Lower leg skin (tissue), 4 donors: ENCODE results near the gene MC1R. TPM values are rescaled to one million over a fixed set of nuclear protein-coding genes. Genes with fewer than 3 reads are reported as not detected.

Experiments used
- DNase-seq, 2 donors: peaks; one replicate each; pipeline ENCODE4 v3.0.0-alpha.2; 2019; ENCODE audit warnings: low spot score in 2 of 2
- H3K4me3 ChIP-seq: fragments of 200-600 bp; sonication (generic); 2 replicates; pipeline ENCODE4 v1.5.1; 2017; ENCODE audit warnings: mild to moderate bottlenecking, low read depth; ENCODE audit not compliant: poor library complexity, severe bottlenecking
- POLR2A ChIP-seq, 2 donors: fragments of 450-650 bp; IDR thresholded peaks; one replicate each; pipeline ENCODE4 v1.6.1; 2016 to 2017; ENCODE audit warnings: antibody characterized with exemption in 2 of 2, mild to moderate bottlenecking in 1 of 2, moderate library complexity in 1 of 2
- WGBS, 2 donors: methylation state at CpG; one replicate each; pipeline ENCODE4 v1.1.5; 2018; 5-methylcytosine and 5-hydroxymethylcytosine counted together
- intact Hi-C: fragments of 100-400 bp; cut with DNase I; formaldehyde crosslinking; loops from one replicate; pipeline ENCODE4 v1.15.0; 2023; ENCODE audit warnings: low total_unique reads
- total RNA-seq, 4 donors: library from RNA; depleted of rRNA; stranded (reverse); fragments of >200 nt; gene quantifications; one replicate each; pipeline ENCODE4 v1.1.0, GENCODE V29; 2016
- TF ChIP-seq, protein P1 (sequence below), 3 donors: fragments of 450-650 bp; IDR thresholded peaks; one replicate each; pipeline ENCODE4 v1.5.1; 2016; ENCODE audit warnings: antibody characterized with exemption in 3 of 3, mild to moderate bottlenecking in 3 of 3, moderate library complexity in 2 of 3

Gene MC1R
- total RNA-seq, 4 donors from 2014 or later = 3.4 to 6.5 (median 4.5) TPM

DNA sequence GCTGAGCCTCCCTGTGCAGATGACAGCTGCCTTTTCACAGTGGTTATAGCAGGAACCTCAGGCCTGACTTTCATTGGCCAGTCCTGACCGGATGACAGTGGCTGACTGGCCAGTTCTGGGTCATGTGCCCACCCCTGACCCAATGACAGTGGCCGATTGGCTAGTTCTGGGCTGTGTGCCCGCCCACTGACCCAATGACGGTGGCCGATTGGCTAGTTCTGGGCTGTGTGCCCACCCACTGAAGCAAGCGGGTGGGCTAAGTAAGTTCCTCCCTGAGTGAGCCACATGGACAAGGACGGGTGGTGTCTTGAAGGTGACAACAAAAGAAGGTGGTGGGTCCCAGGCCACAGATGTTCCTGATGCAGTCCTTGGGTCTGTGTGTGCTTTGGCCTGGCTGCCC lies 39.4 kb downstream of the MC1R start:
- 92 to 95% methylated on average over 7 of the region's 7 CpGs for WGBS, 2 donors
- DNase-seq = peak in 1 of 2 donors; percentile 46
- no peak for TF ChIP-seq POLR2A (IDR thresholded peaks at IDR 0.05)
- TF ChIP-seq, protein P1, sequence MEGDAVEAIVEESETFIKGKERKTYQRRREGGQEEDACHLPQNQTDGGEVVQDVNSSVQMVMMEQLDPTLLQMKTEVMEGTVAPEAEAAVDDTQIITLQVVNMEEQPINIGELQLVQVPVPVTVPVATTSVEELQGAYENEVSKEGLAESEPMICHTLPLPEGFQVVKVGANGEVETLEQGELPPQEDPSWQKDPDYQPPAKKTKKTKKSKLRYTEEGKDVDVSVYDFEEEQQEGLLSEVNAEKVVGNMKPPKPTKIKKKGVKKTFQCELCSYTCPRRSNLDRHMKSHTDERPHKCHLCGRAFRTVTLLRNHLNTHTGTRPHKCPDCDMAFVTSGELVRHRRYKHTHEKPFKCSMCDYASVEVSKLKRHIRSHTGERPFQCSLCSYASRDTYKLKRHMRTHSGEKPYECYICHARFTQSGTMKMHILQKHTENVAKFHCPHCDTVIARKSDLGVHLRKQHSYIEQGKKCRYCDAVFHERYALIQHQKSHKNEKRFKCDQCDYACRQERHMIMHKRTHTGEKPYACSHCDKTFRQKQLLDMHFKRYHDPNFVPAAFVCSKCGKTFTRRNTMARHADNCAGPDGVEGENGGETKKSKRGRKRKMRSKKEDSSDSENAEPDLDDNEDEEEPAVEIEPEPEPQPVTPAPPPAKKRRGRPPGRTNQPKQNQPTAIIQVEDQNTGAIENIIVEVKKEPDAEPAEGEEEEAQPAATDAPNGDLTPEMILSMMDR (IDR thresholded peaks at IDR 0.05) = no peak
- intact Hi-C loops = no loop called here
- H3K4me3 ChIP-seq = no peak overlapping the region

DNA sequence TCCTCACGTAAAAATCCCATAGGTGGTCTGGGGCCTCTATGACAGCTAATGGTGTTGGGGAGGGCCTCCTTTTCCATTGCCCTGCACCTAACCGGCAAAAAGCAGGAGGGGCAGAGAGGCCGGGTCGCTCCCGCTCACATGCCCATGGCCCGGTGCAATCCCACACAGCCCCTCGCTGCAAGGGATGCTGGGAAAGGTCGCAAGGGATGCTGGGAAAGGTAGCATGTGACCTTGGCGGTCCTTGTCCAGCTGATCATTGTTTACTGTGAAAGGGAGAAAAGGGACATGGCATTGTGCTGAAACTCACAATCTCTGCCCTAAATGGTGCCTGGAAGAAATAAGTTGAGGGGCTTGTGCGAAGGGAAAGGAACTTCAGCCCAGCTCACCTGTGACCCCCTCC lies 39.9 kb downstream of the MC1R start:
- 92 to 97% methylated on average over 10 of the region's 10 CpGs for WGBS, 2 donors

DNA sequence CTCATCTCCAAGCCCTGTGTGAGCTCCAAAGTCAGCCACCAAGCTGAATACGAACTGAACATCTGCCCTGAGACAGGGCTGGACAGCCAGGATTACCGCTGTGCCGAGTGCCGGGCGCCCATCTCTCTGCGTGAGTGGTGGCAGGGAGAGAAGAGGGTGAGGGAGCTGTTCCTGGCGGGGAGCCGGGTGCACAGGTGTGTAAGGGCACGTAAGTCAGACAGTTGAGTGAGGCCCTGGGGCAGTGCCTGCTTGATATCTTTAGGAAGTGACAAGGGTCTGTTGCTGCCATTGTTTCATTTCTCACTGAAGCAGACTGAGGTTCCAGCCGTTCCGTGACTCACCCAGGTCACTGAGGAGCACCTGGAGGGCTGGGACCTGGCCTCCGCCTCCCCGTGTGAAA lies 42.3 kb downstream of the MC1R start:
- intact Hi-C loops = no loop called here
- H3K4me3 ChIP-seq = no peak overlapping the region
- no peak for DNase-seq
- WGBS, 2 donors = 92 to 93% methylated on average over 13 of the region's 13 CpGs
- TF ChIP-seq, protein P1 (IDR thresholded peaks at IDR 0.05) = no peak
- TF ChIP-seq POLR2A (IDR thresholded peaks at IDR 0.05) = no peak

More for the DNA sequence above, 39.9 kb downstream of the MC1R start:
- DNase-seq = no peak
- no peak overlapping the region for H3K4me3 ChIP-seq
- TF ChIP-seq, protein P1 (IDR thresholded peaks at IDR 0.05) = no peak
- intact Hi-C loops = no loop called here

DNA sequence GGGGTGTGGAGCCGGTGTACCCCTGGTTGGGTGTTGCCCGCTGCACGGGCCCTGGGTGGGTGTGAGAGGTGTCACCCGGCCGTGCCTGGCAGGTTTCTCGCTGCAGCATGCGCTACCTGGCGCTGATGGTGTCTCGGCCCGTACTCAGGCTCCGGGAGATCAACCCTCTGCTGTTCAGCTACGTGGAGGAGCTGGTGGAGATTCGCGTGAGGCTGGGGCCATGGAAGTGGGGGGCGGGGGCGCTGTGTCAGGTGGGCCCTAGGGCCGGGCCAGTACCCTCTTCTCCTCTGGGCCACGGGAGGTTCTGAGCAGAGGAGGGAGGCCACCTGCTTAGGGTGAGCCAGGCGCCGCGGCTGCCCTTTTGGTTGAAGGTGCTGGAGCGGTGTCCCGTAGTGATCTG lies 43.3 kb downstream of the MC1R start:
- DNase-seq = no peak
- no peak overlapping the region for H3K4me3 ChIP-seq
- intact Hi-C loops = no loop called here
- TF ChIP-seq, protein P1 (IDR thresholded peaks at IDR 0.05) = no peak
- TF ChIP-seq POLR2A (IDR thresholded peaks at IDR 0.05) = no peak
- 92% methylated on average over 22 to 23 of the region's 23 CpGs for WGBS, 2 donors

DNA sequence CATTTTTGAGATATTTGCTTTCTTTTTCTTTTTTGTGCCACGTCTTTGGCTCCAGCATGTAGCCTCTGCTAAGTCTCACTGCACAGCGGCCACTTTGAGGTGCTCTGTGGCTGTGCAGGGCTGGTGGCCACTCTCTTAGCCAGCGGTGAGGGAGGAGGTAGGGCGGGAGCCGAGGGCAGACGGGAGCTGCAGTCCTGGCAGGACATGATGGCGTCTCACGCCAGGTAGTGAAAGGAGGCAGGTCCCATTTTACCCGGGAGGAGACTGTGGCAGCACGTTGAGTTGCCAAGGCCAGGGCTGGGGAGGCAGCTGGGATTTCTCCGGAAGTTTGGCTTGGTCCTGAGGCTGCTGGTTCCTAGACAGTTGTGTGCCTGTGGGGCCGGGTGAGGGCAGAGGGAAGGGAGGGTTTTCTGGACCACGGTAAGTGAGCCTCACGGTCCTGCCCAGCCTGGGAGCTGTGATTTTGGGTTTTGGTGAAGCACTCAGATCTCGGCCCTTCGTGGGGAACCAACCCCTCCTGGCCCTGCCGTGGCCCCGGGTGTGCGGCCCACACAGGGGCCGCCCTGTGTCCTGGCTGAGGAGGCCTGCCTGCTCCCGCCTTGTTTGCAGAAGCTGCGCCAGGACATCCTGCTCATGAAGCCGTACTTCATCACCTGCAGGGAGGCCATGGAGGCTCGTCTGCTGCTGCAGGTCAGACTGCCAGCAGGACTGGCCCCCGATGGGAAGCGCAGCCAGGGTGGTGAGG lies 44.3 kb downstream of the MC1R start:
- TF ChIP-seq, protein P1 (IDR thresholded peaks at IDR 0.05) = no peak
- no peak for TF ChIP-seq POLR2A (IDR thresholded peaks at IDR 0.05)
- no peak overlapping the region for H3K4me3 ChIP-seq
- no peak for DNase-seq
- WGBS, 2 donors = 79 to 87% methylated on average over 18 to 26 of the region's 26 CpGs
- intact Hi-C loops = no loop called here

DNA sequence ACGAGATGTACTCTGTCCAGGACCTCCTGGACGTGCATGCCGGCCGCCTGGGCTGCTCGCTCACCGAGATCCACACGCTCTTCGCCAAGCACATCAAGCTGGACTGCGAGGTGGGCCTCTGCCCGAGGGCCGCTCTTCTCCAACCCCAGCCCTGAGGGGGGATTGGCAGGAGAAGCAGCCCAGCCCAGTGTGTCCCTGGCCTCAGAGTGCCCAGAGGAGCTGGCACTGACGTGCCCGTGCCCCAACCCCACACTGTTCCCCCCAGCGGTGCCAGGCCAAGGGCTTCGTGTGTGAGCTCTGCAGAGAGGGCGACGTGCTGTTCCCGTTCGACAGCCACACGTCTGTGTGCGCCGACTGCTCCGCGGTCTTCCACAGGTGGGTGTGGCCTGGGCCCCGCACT lies 45.5 kb downstream of the MC1R start:
- TF ChIP-seq, protein P1 (IDR thresholded peaks at IDR 0.05) = no peak
- TF ChIP-seq POLR2A (IDR thresholded peaks at IDR 0.05) = no peak
- DNase-seq = no peak
- intact Hi-C loops = no loop called here
- no peak overlapping the region for H3K4me3 ChIP-seq
- WGBS, 2 donors = 92% methylated on average over 8 to 24 of the region's 25 CpGs
